GM04504 (cell line): Measurements from ENCODE around the gene TNFSF4.

ENCODE experiments used
- DNase-seq: peaks from one replicate; pipeline ENCODE4 v3.0.0-alpha.2; 2012; ENCODE audit warnings: low read depth

Gene TNFSF4

DNA sequence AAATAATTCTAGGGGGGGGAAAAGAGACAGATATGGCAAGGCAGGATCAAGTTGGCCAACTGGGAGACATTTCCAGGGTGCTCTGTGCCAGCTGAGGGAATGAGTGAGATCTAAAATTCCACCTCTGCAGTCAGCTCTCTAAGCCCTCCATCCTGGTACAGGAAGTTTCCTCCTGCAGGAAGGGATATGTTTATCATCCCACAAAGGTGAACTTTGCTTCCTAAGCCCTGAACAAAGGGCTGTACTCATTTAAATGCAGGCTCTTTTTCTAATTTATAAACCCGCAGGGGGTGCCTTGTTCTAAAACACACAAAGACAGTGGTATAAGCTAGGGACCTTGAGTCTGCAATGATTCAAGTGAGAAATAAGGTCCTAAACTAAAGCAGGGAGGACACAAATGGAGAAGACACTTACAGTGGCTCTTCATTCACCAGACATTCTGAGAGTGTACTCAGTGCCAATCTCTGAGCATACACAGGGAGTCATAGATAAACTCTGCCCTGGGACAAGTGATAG lies 3.6 kb upstream of the TNFSF4 start:
- DNase-seq, result no peak

- DNase-seq, result no peak
Measured at GRCh38 chr1:173210283-173210682, 3.2 kb upstream of the TNFSF4 start.

- DNase-seq, result no peak
Measured at GRCh38 chr1:173208868-173209267, 1.7 kb upstream of the TNFSF4 start.

- no peak for DNase-seq
Measured at GRCh38 chr1:173208146-173208545, 1.0 kb upstream of the TNFSF4 start.

- DNase-seq, result peak; percentile 42
Measured at GRCh38 chr1:173205146-173206051, 1.7 kb downstream of the TNFSF4 start.

DNA sequence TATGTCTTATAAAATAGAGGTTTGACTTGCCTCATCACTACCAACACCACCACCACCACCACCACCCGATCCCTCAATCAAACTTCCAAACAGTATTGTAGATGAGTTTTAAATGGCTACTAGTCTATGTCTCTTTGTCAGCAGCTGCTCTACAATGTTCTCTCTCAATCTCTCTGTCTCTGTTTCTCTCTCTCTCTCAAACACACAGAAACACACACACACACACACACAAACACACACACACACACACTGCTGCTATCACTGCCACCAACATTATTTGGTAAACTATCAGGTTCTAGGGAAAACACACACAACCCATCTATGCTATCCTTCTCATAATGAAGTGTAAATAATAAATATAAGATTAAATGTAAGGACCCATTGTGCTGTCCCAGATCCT lies 2.4 kb downstream of the TNFSF4 start:
- no peak for DNase-seq

GRCh38 chr1:173202424-173203145 lies 4.5 kb downstream of the TNFSF4 start:
- DNase-seq, result peak; percentile 67

DNA sequence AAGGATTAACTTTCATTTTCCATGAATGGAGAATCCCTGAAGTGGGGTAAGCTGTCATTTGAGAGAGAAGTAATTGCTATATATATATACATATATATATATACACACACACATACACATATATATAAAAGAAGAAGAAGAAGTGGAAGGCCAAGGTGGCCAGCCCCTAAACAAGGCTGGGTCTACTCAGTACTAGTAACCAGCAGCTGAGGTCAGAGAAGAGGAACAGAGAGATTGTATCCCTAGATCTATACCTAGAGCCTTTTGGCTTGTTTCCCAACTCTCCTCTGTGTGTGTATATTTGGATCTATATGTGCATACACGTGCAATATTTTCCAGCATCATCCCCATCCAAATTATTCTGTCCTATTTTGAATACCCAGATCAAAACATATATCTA lies 5.2 kb downstream of the TNFSF4 start:
- DNase-seq, result no peak

DNA sequence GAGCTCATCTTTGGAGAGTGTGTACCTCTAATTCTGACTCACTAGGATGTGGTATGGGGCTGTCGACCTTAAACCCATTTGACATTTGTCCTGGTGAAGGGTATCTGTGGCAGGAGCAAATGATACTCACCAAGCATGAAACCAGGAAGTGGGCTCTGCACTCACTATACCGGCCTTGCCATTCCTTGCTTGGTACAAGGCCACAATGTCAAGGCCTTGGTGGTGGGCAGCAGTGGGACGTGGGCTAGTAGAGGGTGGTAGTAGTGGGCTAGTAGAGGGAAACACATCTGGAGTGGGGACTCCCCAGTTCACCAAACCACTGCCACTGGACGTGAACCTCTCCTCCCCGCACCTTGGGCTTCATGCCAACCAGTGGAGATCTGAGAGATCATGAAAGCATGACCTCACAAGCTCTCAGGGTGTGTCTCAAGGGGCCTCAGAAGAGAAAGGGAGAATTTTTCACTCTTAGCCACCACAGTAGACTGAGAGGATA lies 11.5 kb downstream of the TNFSF4 start:
- DNase-seq, result no peak

GRCh38 chr1:173193639-173194038 lies 13.5 kb downstream of the TNFSF4 start:
- peak; percentile 55 for DNase-seq

DNA sequence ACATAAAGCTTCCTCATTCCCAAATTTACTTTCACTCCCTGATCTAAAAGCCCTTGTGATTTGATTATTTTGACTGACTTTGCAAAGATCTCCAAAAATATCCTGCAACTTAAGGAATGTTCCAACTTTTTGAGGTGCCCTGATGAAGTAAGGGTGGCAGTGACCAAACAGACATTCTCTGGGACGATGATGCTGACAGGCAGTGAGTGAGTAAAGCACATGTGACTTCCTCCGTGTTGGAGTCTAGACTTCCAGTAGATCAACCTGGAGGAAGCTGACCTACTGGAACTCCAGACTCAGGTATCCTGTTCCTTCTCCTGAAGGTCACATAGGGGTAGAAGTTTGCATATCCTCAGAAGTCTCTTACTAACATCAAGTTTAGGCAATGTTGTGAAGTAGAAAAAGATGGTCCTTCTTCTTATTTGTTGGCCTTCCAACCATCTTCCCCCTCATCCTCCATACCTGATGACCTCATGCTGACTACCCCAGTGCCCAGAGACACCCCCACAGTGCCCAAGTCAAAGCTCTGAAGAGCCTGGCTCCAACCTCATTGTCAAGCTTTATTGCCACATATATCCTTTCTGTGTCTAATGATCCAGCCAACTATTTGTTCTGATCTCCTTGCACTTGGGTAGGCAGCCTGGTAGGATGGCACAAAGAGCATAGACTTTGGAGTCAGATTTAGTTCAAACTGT lies 16.0 kb downstream of the TNFSF4 start:
- no peak for DNase-seq

DNA sequence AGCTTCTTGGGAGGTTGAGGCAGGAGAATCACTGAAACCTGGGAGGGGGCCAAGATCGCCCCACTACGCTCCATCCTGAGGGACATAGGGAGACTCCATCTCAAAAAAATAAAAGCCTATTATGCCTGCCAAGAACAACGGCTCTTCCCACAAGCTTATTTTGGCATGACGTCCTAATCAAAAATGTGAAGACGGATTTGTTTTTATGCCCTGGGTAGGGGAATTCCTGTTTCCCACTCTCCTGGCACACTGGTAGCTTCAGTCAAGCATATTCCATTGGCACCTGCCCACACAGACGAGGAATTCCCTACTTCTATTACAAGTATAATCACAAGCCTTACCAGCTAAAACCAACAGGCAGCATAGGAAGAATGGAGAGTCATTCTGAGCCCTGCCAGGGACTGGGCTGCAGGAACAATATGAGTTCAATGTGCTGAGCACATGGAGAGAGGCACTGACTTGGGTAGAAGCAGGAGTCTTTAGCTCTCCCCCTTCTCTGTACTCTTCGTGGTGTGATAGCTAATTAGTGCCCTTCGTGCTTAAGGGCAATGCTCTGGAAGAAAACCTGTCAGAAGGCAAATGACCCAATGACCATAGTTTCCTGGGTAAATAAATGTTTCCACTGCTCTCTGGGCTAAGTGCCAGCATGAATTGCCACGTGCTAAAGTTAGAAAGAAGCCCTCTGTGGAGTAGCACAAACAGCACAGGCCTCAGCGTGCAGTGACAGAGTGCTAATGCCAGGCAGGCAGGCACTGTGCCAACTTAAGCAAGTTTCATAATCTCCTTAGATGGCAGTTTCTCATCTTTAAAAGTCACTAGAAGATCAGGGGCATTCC lies 16.8 kb downstream of the TNFSF4 start:
- peak; percentile 46 for DNase-seq

- DNase-seq, result no peak
Measured at GRCh38 chr1:173187671-173188237, 19.4 kb downstream of the TNFSF4 start.

GRCh38 chr1:173181791-173182190 lies 25.3 kb downstream of the TNFSF4 start:
- DNase-seq, result no peak

DNA sequence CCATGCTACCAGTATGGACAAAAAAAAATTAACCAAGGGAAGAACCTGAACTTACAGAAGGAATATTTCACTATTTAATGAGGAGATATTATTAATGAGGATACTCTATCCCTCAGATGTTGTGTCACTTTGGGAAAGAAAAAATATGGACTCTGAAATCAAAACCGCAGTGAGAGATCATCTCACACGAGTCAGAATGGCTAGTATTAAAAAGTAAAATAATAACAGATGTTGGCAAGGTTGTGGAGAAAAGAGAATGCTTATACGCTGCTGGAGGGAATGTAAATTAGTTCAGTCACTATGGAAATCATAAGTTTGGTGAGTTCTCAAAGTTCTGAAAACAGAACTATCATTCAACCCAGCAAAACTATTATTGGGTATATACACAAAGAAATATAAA lies 30.9 kb downstream of the TNFSF4 start:
- DNase-seq, result no peak

GRCh38 chr1:173175514-173176145 lies 31.5 kb downstream of the TNFSF4 start:
- DNase-seq, result peak; percentile 10

DNA sequence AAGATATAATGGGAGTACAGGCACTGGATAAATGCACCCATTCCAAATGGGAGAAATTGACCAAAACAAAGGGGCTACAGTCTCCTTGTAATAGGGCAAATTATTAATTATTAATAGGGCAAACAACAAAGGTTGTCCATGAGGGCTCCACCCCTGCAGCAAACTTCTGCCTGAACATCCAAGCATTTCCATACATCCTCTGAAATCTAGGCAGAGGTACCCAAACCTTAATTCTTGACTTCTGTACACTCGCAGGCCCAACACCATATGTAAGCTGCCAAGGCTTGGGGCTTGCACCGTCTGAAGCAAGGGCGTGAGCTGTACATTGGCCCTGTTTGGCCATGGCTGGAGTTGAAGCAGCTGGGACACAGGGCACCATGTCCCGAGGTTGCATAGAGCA lies 33.7 kb downstream of the TNFSF4 start:
- no peak for DNase-seq

- DNase-seq, result no peak
Measured at GRCh38 chr1:173171152-173171551, 36.0 kb downstream of the TNFSF4 start.

DNA sequence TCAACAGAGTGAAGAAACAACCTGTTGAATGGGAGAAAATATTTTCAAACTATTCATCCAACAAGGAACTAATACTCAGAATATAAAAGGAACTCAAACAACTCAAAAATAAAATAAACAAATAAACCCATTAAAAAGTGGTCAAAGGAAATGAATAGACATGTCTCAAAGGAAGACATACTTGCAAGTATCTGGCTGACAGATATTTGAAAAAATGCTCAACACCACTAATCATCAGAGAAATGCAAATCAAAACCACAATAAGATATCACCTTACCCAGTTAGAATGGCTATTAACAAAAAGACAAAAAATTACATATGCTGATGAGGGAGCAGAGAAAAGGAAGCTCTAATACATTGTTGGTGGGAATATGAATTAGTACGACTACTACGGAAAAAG lies 38.2 kb downstream of the TNFSF4 start:
- DNase-seq, result no peak

- DNase-seq, result no peak
Measured at GRCh38 chr1:173164686-173165085, 42.4 kb downstream of the TNFSF4 start.

DNA sequence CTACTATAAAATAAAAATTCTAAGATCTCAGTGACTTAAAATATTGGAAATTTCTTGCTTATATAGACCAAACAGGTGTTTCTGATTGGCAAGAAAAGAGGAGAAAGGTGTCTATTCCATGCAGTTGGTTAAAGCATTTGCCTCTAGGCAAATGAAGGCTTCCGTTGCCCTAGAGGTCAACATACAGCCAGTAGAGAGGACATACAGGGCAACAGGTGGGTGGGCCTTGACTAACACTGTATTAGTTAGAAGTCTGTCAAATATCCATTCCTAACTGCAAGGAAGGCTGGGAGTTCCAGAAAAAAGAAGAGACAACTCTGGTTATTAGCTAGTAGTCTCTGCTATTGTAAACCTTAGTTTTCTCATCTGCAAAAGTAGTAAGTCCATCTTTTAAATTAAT lies 43.0 kb downstream of the TNFSF4 start:
- no peak for DNase-seq
